Tibial artery (tissue), 4 donors: Measurements from ENCODE around the gene BICDL1.

ENCODE experiments used
- DNase-seq, 2 donors: peaks; one replicate each; pipeline ENCODE4 v3.0.0-alpha.2; 2019
- H3K27ac ChIP-seq, 2 donors: fragments of 200-600 bp; sonication (generic) in 1 of 2; 1 replicate in 1 of 2; 2 replicates in 1 of 2; pipeline ENCODE4 v1.5.1; 2018 to 2019; ENCODE audit warnings: mild to moderate bottlenecking in 1 of 2
- H3K27me3 ChIP-seq, 2 donors: fragments of 200-600 bp; sonication (generic) in 1 of 2; one replicate each; pipeline versions ENCODE4 v1.5.1 to v1.6.0; 2016 to 2019
- H3K36me3 ChIP-seq, 3 donors: fragments of 200-600 bp; sonication (generic) in 2 of 3; one replicate each; pipeline ENCODE4 v1.5.1; 2016 to 2019; ENCODE audit warnings: mild to moderate bottlenecking in 2 of 3
- H3K4me1 ChIP-seq, 4 donors: fragments of 200-600 bp; sonication (generic) in 2 of 4; 1 replicate in 3 of 4; 2 replicates in 1 of 4; pipeline ENCODE4 v1.5.1; 2016 to 2019
- H3K4me3 ChIP-seq, 2 donors: fragments of 200-600 bp; sonication (generic) in 1 of 2; 1 replicate in 1 of 2; 2 replicates in 1 of 2; pipeline ENCODE4 v1.5.1; 2018 to 2019; ENCODE audit warnings: mild to moderate bottlenecking in 2 of 2
- H3K9me3 ChIP-seq, 3 donors: fragments of 200-600 bp; sonication (generic) in 1 of 3; one replicate each; pipeline ENCODE4 v1.5.1; 2016 to 2019
- intact Hi-C: fragments of 100-400 bp; cut with DNase I; formaldehyde crosslinking; loops from one replicate; pipeline ENCODE4 v1.15.0; 2023; ENCODE audit warnings: low total_unique reads
- TF ChIP-seq, protein P1 (sequence below), 2 experiments: fragments of 200-600 bp in 1 of 2; fragments of 450-650 bp in 1 of 2; IDR thresholded peaks; one replicate each; pipeline ENCODE4 v1.5.1; 2017 to 2019; ENCODE audit warnings: antibody characterized with exemption in 2 of 2, mild to moderate bottlenecking in 1 of 2, moderate library complexity in 1 of 2

The BICDL1 gene

DNA sequence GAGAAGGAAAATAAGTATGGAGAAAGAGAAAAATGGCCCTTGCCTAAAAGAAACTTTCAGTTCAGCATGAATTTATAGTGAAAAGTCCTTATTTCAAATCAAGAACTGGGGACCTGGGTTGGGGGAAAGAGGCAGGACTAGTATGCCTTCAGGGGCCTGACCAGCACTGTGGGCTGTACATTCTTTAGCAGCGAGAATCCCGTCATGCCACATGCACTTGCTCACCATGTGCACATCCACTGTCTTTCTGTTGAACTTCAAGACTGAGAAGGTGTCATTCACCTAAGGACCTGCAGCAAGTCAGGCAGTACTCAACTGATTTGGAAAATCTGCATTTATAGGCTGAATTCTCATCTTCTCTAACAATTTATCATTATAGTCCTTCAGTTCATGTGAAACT lies 77.3 kb downstream of the BICDL1 start:
- intact Hi-C loops = no loop called here
- Histone ChIP-seq H3K4me3 (no peak overlapping the region), H3K27ac (no peak overlapping the region), H3K9me3 (no peaks in the 10 kb centered on the region), H3K27me3 (peaks cover 0 to 9% of the 10 kb centered on the region in 2 donors), H3K36me3 (no peaks in the 10 kb centered on the region), H3K4me1 (no peaks in the 10 kb centered on the region)
- no peak for DNase-seq
- TF ChIP-seq, protein P1, sequence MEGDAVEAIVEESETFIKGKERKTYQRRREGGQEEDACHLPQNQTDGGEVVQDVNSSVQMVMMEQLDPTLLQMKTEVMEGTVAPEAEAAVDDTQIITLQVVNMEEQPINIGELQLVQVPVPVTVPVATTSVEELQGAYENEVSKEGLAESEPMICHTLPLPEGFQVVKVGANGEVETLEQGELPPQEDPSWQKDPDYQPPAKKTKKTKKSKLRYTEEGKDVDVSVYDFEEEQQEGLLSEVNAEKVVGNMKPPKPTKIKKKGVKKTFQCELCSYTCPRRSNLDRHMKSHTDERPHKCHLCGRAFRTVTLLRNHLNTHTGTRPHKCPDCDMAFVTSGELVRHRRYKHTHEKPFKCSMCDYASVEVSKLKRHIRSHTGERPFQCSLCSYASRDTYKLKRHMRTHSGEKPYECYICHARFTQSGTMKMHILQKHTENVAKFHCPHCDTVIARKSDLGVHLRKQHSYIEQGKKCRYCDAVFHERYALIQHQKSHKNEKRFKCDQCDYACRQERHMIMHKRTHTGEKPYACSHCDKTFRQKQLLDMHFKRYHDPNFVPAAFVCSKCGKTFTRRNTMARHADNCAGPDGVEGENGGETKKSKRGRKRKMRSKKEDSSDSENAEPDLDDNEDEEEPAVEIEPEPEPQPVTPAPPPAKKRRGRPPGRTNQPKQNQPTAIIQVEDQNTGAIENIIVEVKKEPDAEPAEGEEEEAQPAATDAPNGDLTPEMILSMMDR (IDR thresholded peaks at IDR 0.05) = no peak

GRCh38 chr12:120067084-120067869 lies 78.2 kb downstream of the BICDL1 start:
- intact Hi-C loops = no loop called here
- Histone ChIP-seq H3K4me3 (no peak overlapping the region), H3K27ac (no peak overlapping the region), H3K36me3 (no peaks in the 10 kb centered on the region), H3K4me1 (no peaks in the 10 kb centered on the region), H3K27me3 (peaks cover 0 to 9% of the 10 kb centered on the region in 2 donors), H3K9me3 (no peaks in the 10 kb centered on the region)
- TF ChIP-seq, protein P1 (IDR thresholded peaks at IDR 0.05) = no peak
- DNase-seq = no peak

DNA sequence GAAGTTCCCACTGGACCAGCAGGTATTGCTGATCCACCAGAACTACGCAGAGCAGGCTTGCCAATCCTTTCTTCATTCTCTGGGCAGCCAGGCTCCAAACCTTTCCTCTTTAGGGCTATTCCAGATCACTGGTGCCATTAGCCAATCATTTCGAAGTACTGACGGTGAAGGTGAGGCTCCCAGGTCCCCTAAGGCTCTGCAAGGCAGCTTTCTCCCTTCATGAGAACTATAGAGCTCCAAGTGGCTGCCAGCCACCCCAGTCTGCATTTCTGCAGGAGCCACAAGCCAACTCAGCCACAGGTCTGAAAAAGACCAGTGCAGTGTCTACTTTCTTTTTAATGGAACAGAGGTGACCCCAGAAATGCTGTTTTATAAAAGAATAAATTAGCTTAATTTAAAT lies 78.9 kb downstream of the BICDL1 start:
- DNase-seq = no peak
- no peaks in the 10 kb centered on the region for H3K4me1 ChIP-seq
- intact Hi-C loops = no loop called here
- H3K4me3 ChIP-seq = no peak overlapping the region
- H3K9me3 ChIP-seq = no peaks in the 10 kb centered on the region
- H3K36me3 ChIP-seq = no peaks in the 10 kb centered on the region
- no peak overlapping the region for H3K27ac ChIP-seq
- H3K27me3 ChIP-seq = peaks cover 0 to 9% of the 10 kb centered on the region in 2 donors
- TF ChIP-seq, protein P1 (IDR thresholded peaks at IDR 0.05) = no peak

GRCh38 chr12:120069278-120069677 lies 80.2 kb downstream of the BICDL1 start:
- intact Hi-C loops = no loop called here
- H3K36me3 ChIP-seq = no peaks in the 10 kb centered on the region
- TF ChIP-seq, protein P1 (IDR thresholded peaks at IDR 0.05) = no peak
- H3K27ac ChIP-seq = no peak overlapping the region
- H3K4me3 ChIP-seq = no peak overlapping the region
- no peaks in the 10 kb centered on the region for H3K4me1 ChIP-seq
- no peak for DNase-seq
- H3K9me3 ChIP-seq = no peaks in the 10 kb centered on the region
- peaks cover 0 to 7% of the 10 kb centered on the region in 2 donors for H3K27me3 ChIP-seq

- Histone ChIP-seq H3K9me3 (no peaks in the 10 kb centered on the region), H3K27me3 (no peaks in the 10 kb centered on the region), H3K27ac (no peak overlapping the region), H3K4me3 (no peak overlapping the region), H3K4me1 (no peaks in the 10 kb centered on the region), H3K36me3 (no peaks in the 10 kb centered on the region)
- intact Hi-C loops = no loop called here
- TF ChIP-seq, protein P1 (IDR thresholded peaks at IDR 0.05) = no peak
- DNase-seq = no peak
Measured at GRCh38 chr12:120071493-120072020, 82.5 kb downstream of the BICDL1 start.
